Measurements from ENCODE around the gene FBLN5. TPM values are rescaled to one million over a fixed set of nuclear protein-coding genes. Genes with fewer than 3 reads are reported as not detected.

FBLN5 gene
- total RNA-seq, 1 experiment from 2014 or later, result 1.0 TPM

GRCh38 chr14:91875525-91876286 is 71.8 kb downstream of the FBLN5 start:
- no peaks in the 10 kb centered on the region for H3K27me3 ChIP-seq (ENCODE audit: insufficient read depth, low read length)
- H3K4ac ChIP-seq (ENCODE audit: low read depth, low read length), result no peak overlapping the region
- H2BK12ac ChIP-seq (ENCODE audit: insufficient read length, low read depth, low read length), result no peak overlapping the region
- H3K23ac ChIP-seq (ENCODE audit: insufficient read length, low read depth, low read length), result no peak overlapping the region
- H3K4me2 ChIP-seq (ENCODE audit: insufficient read depth, insufficient read length, low read length), result no peak overlapping the region
- H3K79me2 ChIP-seq (ENCODE audit: insufficient read depth, low read length), result no peaks in the 10 kb centered on the region
- DNase-seq, result no peak
- H3K4me3 Mint-ChIP-seq, result no peak overlapping the region
- no peak overlapping the region for H2AK5ac ChIP-seq (ENCODE audit: insufficient read length, low read length)
- no peak overlapping the region for H3K56ac ChIP-seq (ENCODE audit: insufficient read length, low read depth, low read length)
- H4K20me1 ChIP-seq (ENCODE audit: control insufficient read depth, insufficient read depth, insufficient read length), result no peaks in the 10 kb centered on the region
- no peaks in the 10 kb centered on the region for H3K23me2 ChIP-seq (ENCODE audit: insufficient read length, low read depth, low read length, poor library complexity, severe bottlenecking)
- no peak overlapping the region for H3K18ac ChIP-seq (ENCODE audit: insufficient read length, low read depth, low read length)
- no peaks in the 10 kb centered on the region for H3K9me3 ChIP-seq (ENCODE audit: control insufficient read depth, low read depth, low read length)
- TF ChIP-seq, protein P1, sequence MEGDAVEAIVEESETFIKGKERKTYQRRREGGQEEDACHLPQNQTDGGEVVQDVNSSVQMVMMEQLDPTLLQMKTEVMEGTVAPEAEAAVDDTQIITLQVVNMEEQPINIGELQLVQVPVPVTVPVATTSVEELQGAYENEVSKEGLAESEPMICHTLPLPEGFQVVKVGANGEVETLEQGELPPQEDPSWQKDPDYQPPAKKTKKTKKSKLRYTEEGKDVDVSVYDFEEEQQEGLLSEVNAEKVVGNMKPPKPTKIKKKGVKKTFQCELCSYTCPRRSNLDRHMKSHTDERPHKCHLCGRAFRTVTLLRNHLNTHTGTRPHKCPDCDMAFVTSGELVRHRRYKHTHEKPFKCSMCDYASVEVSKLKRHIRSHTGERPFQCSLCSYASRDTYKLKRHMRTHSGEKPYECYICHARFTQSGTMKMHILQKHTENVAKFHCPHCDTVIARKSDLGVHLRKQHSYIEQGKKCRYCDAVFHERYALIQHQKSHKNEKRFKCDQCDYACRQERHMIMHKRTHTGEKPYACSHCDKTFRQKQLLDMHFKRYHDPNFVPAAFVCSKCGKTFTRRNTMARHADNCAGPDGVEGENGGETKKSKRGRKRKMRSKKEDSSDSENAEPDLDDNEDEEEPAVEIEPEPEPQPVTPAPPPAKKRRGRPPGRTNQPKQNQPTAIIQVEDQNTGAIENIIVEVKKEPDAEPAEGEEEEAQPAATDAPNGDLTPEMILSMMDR (conservative IDR thresholded peaks at IDR 0.05), result no peak
- no peak overlapping the region for H2BK5ac ChIP-seq (ENCODE audit: insufficient read length, low read length)
- H2AFZ ChIP-seq (ENCODE audit: low read length), result no peak overlapping the region
- no peaks in the 10 kb centered on the region for H3K36me3 Mint-ChIP-seq (ENCODE audit: insufficient read depth in 1 of 3, low read depth in 3 of 3)
- no peak overlapping the region for H4K91ac ChIP-seq (ENCODE audit: insufficient read length, low read depth, low read length)
- H4K5ac ChIP-seq (ENCODE audit: insufficient read length, low read depth, low read length), result no peak overlapping the region
- WGBS (ENCODE audit: extremely low coverage, insufficient read length, low lambda C conversion rate), result no CpG with 5 or more reads among the region's 9 CpGs
- no peak overlapping the region for H3K9ac ChIP-seq (ENCODE audit: extremely low read depth, insufficient read length, low read length)
- H3K4me1 ChIP-seq (ENCODE audit: insufficient read depth, low read length), result no peaks in the 10 kb centered on the region
- no peak overlapping the region; the same call in 1 of the 2 replicates for H3K14ac ChIP-seq (ENCODE audit: insufficient read depth, low read length)
- no peaks in the 10 kb centered on the region; the same call in 1 of the 2 replicates for H3K27me3 Mint-ChIP-seq (ENCODE audit: low read depth)
- no peak overlapping the region for H3K27ac ChIP-seq (ENCODE audit: insufficient read length, low read depth, low read length)
- peaks cover 11 to 12% of the 10 kb centered on the region in 2 experiments for H3K4me1 Mint-ChIP-seq
- no peak overlapping the region for H2BK120ac ChIP-seq (ENCODE audit: low read depth, low read length, poor library complexity, severe bottlenecking)
- no peak overlapping the region for H2BK15ac ChIP-seq (ENCODE audit: low read depth, low read length)
- H3K9me3 Mint-ChIP-seq, result no peaks in the 10 kb centered on the region
- no peak overlapping the region for H3T11ph ChIP-seq (ENCODE audit: low read length)
- no peak overlapping the region for H4K8ac ChIP-seq (replicated peaks; ENCODE audit: insufficient read length, low read depth, low read length)
- H3K27ac Mint-ChIP-seq, result no peak overlapping the region
- H3K79me1 ChIP-seq (ENCODE audit: insufficient read depth, low read depth, low read length, poor library complexity, severe bottlenecking), result no peaks in the 10 kb centered on the region
- H2BK20ac ChIP-seq (ENCODE audit: low read depth, low read length, poor library complexity, severe bottlenecking), result no peak overlapping the region

All from H9 (cell line).